ENCODE results near the gene MYH6.

MYH6 gene

GRCh38 chr14:23375527-23376251, 32.4 kb downstream of the MYH6 start:
- DNase-seq, result no peak

GRCh38 chr14:23373041-23373440, 35.0 kb downstream of the MYH6 start:
- DNase-seq, result no peak

GRCh38 chr14:23372509-23372908, 35.6 kb downstream of the MYH6 start, which contains the start of gene IL25:
Gene IL25 (plus strand): TSS chr14:23372809.
- DNase-seq, result no peak

GRCh38 chr14:23371865-23372264, 36.2 kb downstream of the MYH6 start:
- DNase-seq, result no peak

- no peak for DNase-seq
Observed at GRCh38 chr14:23370221-23370620, 37.9 kb downstream of the MYH6 start.

- DNase-seq, result no peak
Observed at GRCh38 chr14:23366426-23366921, 41.6 kb downstream of the MYH6 start.

- DNase-seq, result no peak
Observed at GRCh38 chr14:23365732-23366425, 42.2 kb downstream of the MYH6 start.

- DNase-seq, result no peak
Observed at GRCh38 chr14:23365036-23365731, 42.9 kb downstream of the MYH6 start, which contains the start of gene EFS. Gene EFS (minus strand): TSS chr14:23365172. CDS start chr14:23365025, 147 bp downstream.

- DNase-seq, result no peak
Observed at GRCh38 chr14:23364164-23365035, 43.7 kb downstream of the MYH6 start.

GRCh38 chr14:23362200-23362599, 45.9 kb downstream of the MYH6 start:
- no peak for DNase-seq

- DNase-seq, result no peak
Observed at GRCh38 chr14:23361763-23362162, 46.3 kb downstream of the MYH6 start.

- no peak for DNase-seq
Observed at GRCh38 chr14:23361320-23361719, 46.8 kb downstream of the MYH6 start.

- DNase-seq, result no peak
Observed at GRCh38 chr14:23360496-23360895, 47.6 kb downstream of the MYH6 start.

- DNase-seq, result no peak
Observed at GRCh38 chr14:23359722-23360447, 48.2 kb downstream of the MYH6 start.

GRCh38 chr14:23359167-23359626, 48.9 kb downstream of the MYH6 start:
- no peak for DNase-seq

- DNase-seq, result no peak
Observed at GRCh38 chr14:23358553-23359166, 49.4 kb downstream of the MYH6 start.

GRCh38 chr14:23358042-23358441, 50.0 kb downstream of the MYH6 start:
- DNase-seq, result no peak

GRCh38 chr14:23357261-23357660, 50.8 kb downstream of the MYH6 start:
- no peak for DNase-seq

GRCh38 chr14:23356662-23357061, 51.4 kb downstream of the MYH6 start:
- DNase-seq, result no peak

- DNase-seq, result no peak
Observed at GRCh38 chr14:23355871-23356435, 52.1 kb downstream of the MYH6 start.

GRCh38 chr14:23354990-23355389, 53.1 kb downstream of the MYH6 start:
- no peak for DNase-seq

Measured in CD4-positive, alpha-beta T cell treated with Interleukin-17A for 1 hour (primary cell).